ENCODE measurements around the gene ELMOD1.

The ELMOD1 gene

GRCh38 chr11:107675902-107676301 lies 85.0 kb downstream of the ELMOD1 start (continued):
- TF ChIP-seq, protein P1, sequence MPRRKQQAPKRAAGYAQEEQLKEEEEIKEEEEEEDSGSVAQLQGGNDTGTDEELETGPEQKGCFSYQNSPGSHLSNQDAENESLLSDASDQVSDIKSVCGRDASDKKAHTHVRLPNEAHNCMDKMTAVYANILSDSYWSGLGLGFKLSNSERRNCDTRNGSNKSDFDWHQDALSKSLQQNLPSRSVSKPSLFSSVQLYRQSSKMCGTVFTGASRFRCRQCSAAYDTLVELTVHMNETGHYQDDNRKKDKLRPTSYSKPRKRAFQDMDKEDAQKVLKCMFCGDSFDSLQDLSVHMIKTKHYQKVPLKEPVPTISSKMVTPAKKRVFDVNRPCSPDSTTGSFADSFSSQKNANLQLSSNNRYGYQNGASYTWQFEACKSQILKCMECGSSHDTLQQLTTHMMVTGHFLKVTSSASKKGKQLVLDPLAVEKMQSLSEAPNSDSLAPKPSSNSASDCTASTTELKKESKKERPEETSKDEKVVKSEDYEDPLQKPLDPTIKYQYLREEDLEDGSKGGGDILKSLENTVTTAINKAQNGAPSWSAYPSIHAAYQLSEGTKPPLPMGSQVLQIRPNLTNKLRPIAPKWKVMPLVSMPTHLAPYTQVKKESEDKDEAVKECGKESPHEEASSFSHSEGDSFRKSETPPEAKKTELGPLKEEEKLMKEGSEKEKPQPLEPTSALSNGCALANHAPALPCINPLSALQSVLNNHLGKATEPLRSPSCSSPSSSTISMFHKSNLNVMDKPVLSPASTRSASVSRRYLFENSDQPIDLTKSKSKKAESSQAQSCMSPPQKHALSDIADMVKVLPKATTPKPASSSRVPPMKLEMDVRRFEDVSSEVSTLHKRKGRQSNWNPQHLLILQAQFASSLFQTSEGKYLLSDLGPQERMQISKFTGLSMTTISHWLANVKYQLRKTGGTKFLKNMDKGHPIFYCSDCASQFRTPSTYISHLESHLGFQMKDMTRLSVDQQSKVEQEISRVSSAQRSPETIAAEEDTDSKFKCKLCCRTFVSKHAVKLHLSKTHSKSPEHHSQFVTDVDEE (CRISPR knock-in tag; IDR thresholded peaks at IDR 0.05) = no peak

GRCh38 chr11:107676336-107677057 lies 85.5 kb downstream of the ELMOD1 start:
- ATAC-seq = no peak

DNA sequence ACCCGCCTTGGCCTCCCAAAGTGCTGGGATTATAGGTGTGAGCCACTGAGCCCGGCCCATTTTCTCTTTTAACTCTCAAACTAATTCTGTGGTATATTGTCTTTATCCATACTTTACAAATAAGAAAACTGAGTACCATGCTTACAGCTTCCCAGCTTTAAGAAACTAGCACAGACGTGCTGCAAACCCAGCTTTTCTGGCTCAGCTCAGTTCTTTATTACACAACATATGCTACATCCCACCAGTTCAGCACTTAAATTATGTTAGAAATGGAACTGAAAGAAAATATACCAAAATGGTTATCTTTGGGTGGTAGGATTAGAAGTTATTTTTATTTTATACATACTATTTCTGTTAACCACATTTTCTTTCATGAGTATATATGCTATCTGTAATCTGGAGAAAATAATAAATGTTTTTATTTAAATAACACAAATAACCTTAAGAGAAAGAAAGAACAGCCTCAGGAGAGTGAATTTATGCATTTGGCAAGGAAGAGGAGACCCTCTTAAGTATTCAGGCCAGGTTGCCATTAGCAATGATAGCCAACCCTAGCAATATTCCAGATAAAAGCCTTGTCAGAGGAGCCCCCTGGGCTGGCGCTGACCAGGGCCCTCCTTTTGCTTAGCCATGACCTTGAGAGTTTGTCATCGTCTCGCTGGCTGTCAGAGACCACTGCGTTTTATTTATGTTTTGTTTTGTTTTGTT lies 87.1 kb downstream of the ELMOD1 start:
- TF ChIP-seq ZNF565 (CRISPR knock-in tag; conservative IDR thresholded peaks at IDR 0.05; ENCODE audit: low read depth) (no peak), ZNF70 (CRISPR knock-in tag; IDR thresholded peaks at IDR 0.05) (no peak), ZNF8 (CRISPR knock-in tag; IDR thresholded peaks at IDR 0.05) (no peak), ZFP3 (CRISPR knock-in tag; IDR thresholded peaks at IDR 0.05) (no peak), TOX (CRISPR knock-in tag; IDR thresholded peaks at IDR 0.05; ENCODE audit: borderline replicate concordance) (no peak), ZFP30 (CRISPR knock-in tag; IDR thresholded peaks at IDR 0.05) (no peak), CSRNP3 (CRISPR knock-in tag; IDR thresholded peaks at IDR 0.05) (no peak), OSR1 (CRISPR knock-in tag; IDR thresholded peaks at IDR 0.05) (no peak), TCF4 (CRISPR knock-in tag; IDR thresholded peaks at IDR 0.05; ENCODE audit: borderline replicate concordance) (no peak), GLIS3 (CRISPR knock-in tag; IDR thresholded peaks at IDR 0.05) (no peak), PPARA (CRISPR knock-in tag; IDR thresholded peaks at IDR 0.05; ENCODE audit: borderline replicate concordance) (no peak), CSDC2 (CRISPR knock-in tag; IDR thresholded peaks at IDR 0.05) (no peak), ZC3H10 (CRISPR knock-in tag; IDR thresholded peaks at IDR 0.05) (no peak), RARB (CRISPR knock-in tag; IDR thresholded peaks at IDR 0.05) (no peak), POU6F1 (CRISPR knock-in tag; IDR thresholded peaks at IDR 0.05; ENCODE audit: borderline replicate concordance, low read depth) (no peak), SNAI2 (CRISPR knock-in tag; IDR thresholded peaks at IDR 0.05) (no peak), ARNTL (CRISPR knock-in tag; IDR thresholded peaks at IDR 0.05; ENCODE audit: borderline replicate concordance, low read depth) (no peak)
- TF ChIP-seq, protein P2, sequence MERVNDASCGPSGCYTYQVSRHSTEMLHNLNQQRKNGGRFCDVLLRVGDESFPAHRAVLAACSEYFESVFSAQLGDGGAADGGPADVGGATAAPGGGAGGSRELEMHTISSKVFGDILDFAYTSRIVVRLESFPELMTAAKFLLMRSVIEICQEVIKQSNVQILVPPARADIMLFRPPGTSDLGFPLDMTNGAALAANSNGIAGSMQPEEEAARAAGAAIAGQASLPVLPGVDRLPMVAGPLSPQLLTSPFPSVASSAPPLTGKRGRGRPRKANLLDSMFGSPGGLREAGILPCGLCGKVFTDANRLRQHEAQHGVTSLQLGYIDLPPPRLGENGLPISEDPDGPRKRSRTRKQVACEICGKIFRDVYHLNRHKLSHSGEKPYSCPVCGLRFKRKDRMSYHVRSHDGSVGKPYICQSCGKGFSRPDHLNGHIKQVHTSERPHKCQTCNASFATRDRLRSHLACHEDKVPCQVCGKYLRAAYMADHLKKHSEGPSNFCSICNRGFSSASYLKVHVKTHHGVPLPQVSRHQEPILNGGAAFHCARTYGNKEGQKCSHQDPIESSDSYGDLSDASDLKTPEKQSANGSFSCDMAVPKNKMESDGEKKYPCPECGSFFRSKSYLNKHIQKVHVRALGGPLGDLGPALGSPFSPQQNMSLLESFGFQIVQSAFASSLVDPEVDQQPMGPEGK (CRISPR knock-in tag; IDR thresholded peaks at IDR 0.05; ENCODE audit: borderline replicate concordance) = no peak
- no peak for ATAC-seq

More at GRCh38 chr11:107676336-107677057, 85.5 kb downstream of the ELMOD1 start:
- TF ChIP-seq SNAI2 (CRISPR knock-in tag; IDR thresholded peaks at IDR 0.05) = no peak
- TF ChIP-seq BACH2 (CRISPR knock-in tag; IDR thresholded peaks at IDR 0.05; ENCODE audit: borderline replicate concordance) = no peak
- no peak for TF ChIP-seq ESRRG (CRISPR knock-in tag; IDR thresholded peaks at IDR 0.05)
- no peak for TF ChIP-seq TOX (CRISPR knock-in tag; IDR thresholded peaks at IDR 0.05; ENCODE audit: borderline replicate concordance)

GRCh38 chr11:107678632-107678971 lies 87.7 kb downstream of the ELMOD1 start:
- no peak for TF ChIP-seq ZFP30 (CRISPR knock-in tag; IDR thresholded peaks at IDR 0.05)
- TF ChIP-seq BACH2 (CRISPR knock-in tag; IDR thresholded peaks at IDR 0.05; ENCODE audit: borderline replicate concordance) = no peak
- TF ChIP-seq CREB5 (CRISPR knock-in tag; IDR thresholded peaks at IDR 0.05; ENCODE audit: low read depth) = no peak
- no peak for TF ChIP-seq RARB (CRISPR knock-in tag; IDR thresholded peaks at IDR 0.05)
- TF ChIP-seq ZC3H10 (CRISPR knock-in tag; IDR thresholded peaks at IDR 0.05) = no peak
- no peak for TF ChIP-seq ISL1 (CRISPR knock-in tag; IDR thresholded peaks at IDR 0.05)
- no peak for TF ChIP-seq TOX (CRISPR knock-in tag; IDR thresholded peaks at IDR 0.05; ENCODE audit: borderline replicate concordance)
- no peak for TF ChIP-seq CSDC2 (CRISPR knock-in tag; IDR thresholded peaks at IDR 0.05)
- no peak for TF ChIP-seq SNAI2 (CRISPR knock-in tag; IDR thresholded peaks at IDR 0.05)
- TF ChIP-seq ESRRG (CRISPR knock-in tag; IDR thresholded peaks at IDR 0.05) = no peak
- no peak for TF ChIP-seq ZFP3 (CRISPR knock-in tag; IDR thresholded peaks at IDR 0.05)
- TF ChIP-seq ZNF565 (CRISPR knock-in tag; conservative IDR thresholded peaks at IDR 0.05; ENCODE audit: low read depth) = no peak
- TF ChIP-seq OSR1 (CRISPR knock-in tag; IDR thresholded peaks at IDR 0.05) = no peak
- no peak for TF ChIP-seq TCF4 (CRISPR knock-in tag; IDR thresholded peaks at IDR 0.05; ENCODE audit: borderline replicate concordance)
- TF ChIP-seq ARNTL (CRISPR knock-in tag; IDR thresholded peaks at IDR 0.05; ENCODE audit: borderline replicate concordance, low read depth) = no peak
- TF ChIP-seq, protein P2 (CRISPR knock-in tag; IDR thresholded peaks at IDR 0.05; ENCODE audit: borderline replicate concordance) = no peak
- ATAC-seq = no peak
